Mesothelial cell of epicardium (in vitro differentiated cells): ENCODE results near the gene BRI3BP. TPM values are rescaled to one million over a fixed set of nuclear protein-coding genes. Genes with fewer than 3 reads are reported as not detected.

ENCODE experiments used
- DNase-seq, 2 experiments: peaks; one replicate each; pipeline ENCODE4 v3.0.0; 2021; ENCODE audit warnings: low spot score in 2 of 2; ENCODE audit not compliant: unreplicated experiment in 2 of 2
- H3K27ac Mint-ChIP-seq: 2 replicates; pipeline ENCODE4 v1.8.0; 2021; ENCODE audit warnings: mixed read lengths
- H3K27me3 Mint-ChIP-seq: 2 replicates; pipeline ENCODE4 v1.8.0; 2021; ENCODE audit warnings: low read depth, mixed read lengths
- H3K36me3 Mint-ChIP-seq: 2 replicates; pipeline ENCODE4 v1.8.0; 2021; ENCODE audit warnings: mixed read lengths
- H3K4me1 Mint-ChIP-seq: 2 replicates; pipeline ENCODE4 v1.8.0; 2021; ENCODE audit warnings: mixed read lengths
- H3K4me3 Mint-ChIP-seq: 2 replicates; pipeline ENCODE4 v1.8.0; 2021; ENCODE audit warnings: mild to moderate bottlenecking, moderate library complexity, mixed read lengths
- H3K9me3 Mint-ChIP-seq: 2 replicates; pipeline ENCODE4 v1.8.0; 2021; ENCODE audit warnings: mixed read lengths
- CTCF ChIP-seq: fragments of 200-600 bp; sonication (generic); IDR thresholded peaks from one replicate; pipeline ENCODE4 v1.5.0; 2021; ENCODE audit warnings: antibody characterized with exemption; ENCODE audit not compliant: unreplicated experiment
- total RNA-seq: library from RNA; stranded (reverse); gene quantifications from 3 replicates; pipeline ENCODE4 v1.2.1, GENCODE V29; 2021

BRI3BP gene
- total RNA-seq, 1 donor from 2014 or later: 7.2 TPM

GRCh38 chr12:124994437-124994975 lies 1.1 kb downstream of the BRI3BP start:
- Mint-ChIP-seq H3K9me3 (no peaks in the 10 kb centered on the region), H3K4me3 (peak overlapping the region; percentile 83), H3K36me3 (no peaks in the 10 kb centered on the region), H3K27me3 (peaks cover 7% of the 10 kb centered on the region), H3K27ac (peak overlapping the region; percentile 30), H3K4me1 (peaks cover 19% of the 10 kb centered on the region)
- no peak for TF ChIP-seq CTCF
- DNase-seq: no peak

- Mint-ChIP-seq H3K4me3 (peak overlapping the region; percentile 83), H3K36me3 (no peaks in the 10 kb centered on the region), H3K27ac (no peak overlapping the region), H3K4me1 (peaks cover 19% of the 10 kb centered on the region), H3K27me3 (peaks cover 7% of the 10 kb centered on the region), H3K9me3 (no peaks in the 10 kb centered on the region)
- DNase-seq: no peak
- no peak for TF ChIP-seq CTCF
These were observed 1.9 kb downstream of the BRI3BP start for GRCh38 chr12:124995200-124995961.

GRCh38 chr12:124998705-124999104 lies 5.3 kb downstream of the BRI3BP start:
- Mint-ChIP-seq H3K9me3 (peaks cover 2% of the 10 kb centered on the region), H3K27ac (no peak overlapping the region), H3K4me3 (no peak overlapping the region), H3K27me3 (peaks cover 7% of the 10 kb centered on the region), H3K36me3 (no peaks in the 10 kb centered on the region), H3K4me1 (peaks cover 12% of the 10 kb centered on the region)
- no peak for TF ChIP-seq CTCF
- DNase-seq: no peak

GRCh38 chr12:125001636-125002035 lies 8.2 kb downstream of the BRI3BP start:
- TF ChIP-seq CTCF: no peak
- no peaks in the 10 kb centered on the region for H3K4me1 Mint-ChIP-seq
- H3K9me3 Mint-ChIP-seq: peaks cover 2% of the 10 kb centered on the region
- H3K27me3 Mint-ChIP-seq: no peaks in the 10 kb centered on the region
- no peaks in the 10 kb centered on the region for H3K36me3 Mint-ChIP-seq
- no peak overlapping the region for H3K27ac Mint-ChIP-seq
- H3K4me3 Mint-ChIP-seq: no peak overlapping the region
- no peak for DNase-seq

- H3K36me3 Mint-ChIP-seq: peaks cover 3% of the 10 kb centered on the region
- H3K27ac Mint-ChIP-seq: no peak overlapping the region
- H3K27me3 Mint-ChIP-seq: no peaks in the 10 kb centered on the region
- DNase-seq: no peak
- H3K4me3 Mint-ChIP-seq: no peak overlapping the region
- H3K4me1 Mint-ChIP-seq: no peaks in the 10 kb centered on the region
- peaks cover 2% of the 10 kb centered on the region for H3K9me3 Mint-ChIP-seq
- TF ChIP-seq CTCF: no peak
These were observed 9.6 kb downstream of the BRI3BP start for GRCh38 chr12:125003021-125003420.
